Peyer's patch (tissue), 4 donors: Measurements from ENCODE around the gene WRNIP1. TPM values are rescaled to one million over a fixed set of nuclear protein-coding genes. Genes with fewer than 3 reads are reported as not detected.

Source experiments
- DNase-seq, 3 donors: peaks; one replicate each; pipeline ENCODE4 v3.0.0-alpha.2; 2017 to 2019
- H3K27ac ChIP-seq, 4 donors: fragments of 200-600 bp; sonication (generic); one replicate each; pipeline ENCODE4 v1.5.1; 2016 to 2019
- H3K27me3 ChIP-seq, 2 donors: fragments of 200-600 bp; sonication (generic); one replicate each; pipeline ENCODE4 v1.5.1; 2019
- H3K36me3 ChIP-seq, 3 donors: fragments of 200-600 bp; sonication (generic); one replicate each; pipeline ENCODE4 v1.5.1; 2016 to 2019
- H3K4me1 ChIP-seq, 4 donors: fragments of 200-600 bp; sonication (generic); one replicate each; pipeline ENCODE4 v1.5.1; 2016 to 2019
- H3K4me3 ChIP-seq, 4 donors: fragments of 200-600 bp; sonication (generic); 1 replicate in 3 of 4; 2 replicates in 1 of 4; pipeline ENCODE4 v1.5.1; 2016 to 2019; ENCODE audit warnings: mild to moderate bottlenecking in 1 of 4
- H3K9me3 ChIP-seq, 4 donors: fragments of 200-600 bp; sonication (generic); one replicate each; pipeline ENCODE4 v1.5.1; 2016 to 2019; ENCODE audit warnings: mild to moderate bottlenecking in 1 of 4
- POLR2A ChIP-seq, 2 donors: fragments of 450-650 bp; IDR thresholded peaks; one replicate each; pipeline ENCODE4 v1.5.1; 2017; ENCODE audit warnings: antibody characterized with exemption in 2 of 2, mild to moderate bottlenecking in 2 of 2, moderate library complexity in 2 of 2
- total RNA-seq, 4 donors: library from RNA; depleted of rRNA; stranded (reverse); fragments of >200 nt; gene quantifications; one replicate each; pipeline ENCODE4 v1.1.0, GENCODE V29; 2016
- TF ChIP-seq, protein P1 (sequence below), 6 experiments: fragments of 450-650 bp in 4 of 6; fragments of 200-600 bp in 2 of 6; sonication (generic) in 1 of 6; IDR thresholded peaks; one replicate each; pipeline ENCODE4 v1.5.1; 2017 to 2019; ENCODE audit warnings: antibody characterized with exemption in 6 of 6, mild to moderate bottlenecking in 3 of 6, moderate library complexity in 1 of 6

WRNIP1 gene
- total RNA-seq, 4 donors from 2014 or later, result 34.7 to 48.2 (median 39.6) TPM

DNA sequence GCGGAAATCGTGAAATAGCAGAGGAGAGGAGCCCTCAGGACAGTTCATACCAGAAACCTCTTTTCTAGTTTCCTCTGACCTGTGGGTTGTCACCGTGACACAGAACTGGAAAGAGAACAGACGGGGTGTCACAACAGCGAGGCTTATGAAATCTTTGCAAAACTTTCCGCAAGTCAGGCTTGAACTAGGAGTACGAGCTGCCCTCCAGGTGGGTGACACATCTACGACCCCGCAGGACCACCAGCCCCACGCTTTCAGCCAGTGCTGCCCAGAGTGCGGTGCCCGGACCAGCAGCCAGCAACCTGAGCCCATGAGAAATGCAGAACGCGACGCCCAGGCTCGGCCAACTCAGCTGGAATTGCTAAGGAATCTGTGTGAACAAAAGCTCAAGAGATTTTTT is 30.8 kb downstream of the WRNIP1 start:
- Histone ChIP-seq H3K9me3 (no peaks in the 10 kb centered on the region), H3K4me3 (no peak overlapping the region), H3K4me1 (peaks cover 0 to 13% (median 0%) of the 10 kb centered on the region in 4 donors), H3K36me3 (no peaks in the 10 kb centered on the region), H3K27me3 (no peaks in the 10 kb centered on the region), H3K27ac (no peak overlapping the region)
- no peak for TF ChIP-seq POLR2A (IDR thresholded peaks at IDR 0.05)
- TF ChIP-seq, protein P1, sequence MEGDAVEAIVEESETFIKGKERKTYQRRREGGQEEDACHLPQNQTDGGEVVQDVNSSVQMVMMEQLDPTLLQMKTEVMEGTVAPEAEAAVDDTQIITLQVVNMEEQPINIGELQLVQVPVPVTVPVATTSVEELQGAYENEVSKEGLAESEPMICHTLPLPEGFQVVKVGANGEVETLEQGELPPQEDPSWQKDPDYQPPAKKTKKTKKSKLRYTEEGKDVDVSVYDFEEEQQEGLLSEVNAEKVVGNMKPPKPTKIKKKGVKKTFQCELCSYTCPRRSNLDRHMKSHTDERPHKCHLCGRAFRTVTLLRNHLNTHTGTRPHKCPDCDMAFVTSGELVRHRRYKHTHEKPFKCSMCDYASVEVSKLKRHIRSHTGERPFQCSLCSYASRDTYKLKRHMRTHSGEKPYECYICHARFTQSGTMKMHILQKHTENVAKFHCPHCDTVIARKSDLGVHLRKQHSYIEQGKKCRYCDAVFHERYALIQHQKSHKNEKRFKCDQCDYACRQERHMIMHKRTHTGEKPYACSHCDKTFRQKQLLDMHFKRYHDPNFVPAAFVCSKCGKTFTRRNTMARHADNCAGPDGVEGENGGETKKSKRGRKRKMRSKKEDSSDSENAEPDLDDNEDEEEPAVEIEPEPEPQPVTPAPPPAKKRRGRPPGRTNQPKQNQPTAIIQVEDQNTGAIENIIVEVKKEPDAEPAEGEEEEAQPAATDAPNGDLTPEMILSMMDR (IDR thresholded peaks at IDR 0.05), result no peak
- DNase-seq, result no peak

GRCh38 chr6:2796861-2797260 is 31.7 kb downstream of the WRNIP1 start:
- Histone ChIP-seq H3K9me3 (no peaks in the 10 kb centered on the region), H3K36me3 (no peaks in the 10 kb centered on the region), H3K4me3 (no peak overlapping the region), H3K27ac (peak overlapping the region in 1 of 4 donors; percentile 12), H3K4me1 (peaks cover 0 to 13% (median 0%) of the 10 kb centered on the region in 4 donors), H3K27me3 (no peaks in the 10 kb centered on the region)
- DNase-seq, result no peak
- TF ChIP-seq, protein P1 (IDR thresholded peaks at IDR 0.05), result no peak
- no peak for TF ChIP-seq POLR2A (IDR thresholded peaks at IDR 0.05)

GRCh38 chr6:2797564-2798031 is 32.4 kb downstream of the WRNIP1 start:
- peaks cover 0 to 13% (median 0%) of the 10 kb centered on the region in 4 donors for H3K4me1 ChIP-seq

GRCh38 chr6:2798586-2799134 is 33.5 kb downstream of the WRNIP1 start:
- TF ChIP-seq POLR2A (IDR thresholded peaks at IDR 0.05), result no peak
- TF ChIP-seq, protein P1 (IDR thresholded peaks at IDR 0.05), result no peak
- no peak overlapping the region for H3K4me3 ChIP-seq
- H3K36me3 ChIP-seq, result no peaks in the 10 kb centered on the region
- DNase-seq, result no peak
- peaks cover 0 to 7% (median 0%) of the 10 kb centered on the region in 4 donors for H3K4me1 ChIP-seq
- H3K9me3 ChIP-seq, result no peaks in the 10 kb centered on the region
- H3K27me3 ChIP-seq, result no peaks in the 10 kb centered on the region
- no peak overlapping the region for H3K27ac ChIP-seq

More at GRCh38 chr6:2797564-2798031, 32.4 kb downstream of the WRNIP1 start:
- peak overlapping the region in 1 of 4 donors; percentile 12 for H3K27ac ChIP-seq
- no peaks in the 10 kb centered on the region for H3K27me3 ChIP-seq
- no peaks in the 10 kb centered on the region for H3K36me3 ChIP-seq
- no peaks in the 10 kb centered on the region for H3K9me3 ChIP-seq
- TF ChIP-seq, protein P1 (IDR thresholded peaks at IDR 0.05), result no peak
- TF ChIP-seq POLR2A (IDR thresholded peaks at IDR 0.05), result no peak
- H3K4me3 ChIP-seq, result no peak overlapping the region
- DNase-seq, result no peak

DNA sequence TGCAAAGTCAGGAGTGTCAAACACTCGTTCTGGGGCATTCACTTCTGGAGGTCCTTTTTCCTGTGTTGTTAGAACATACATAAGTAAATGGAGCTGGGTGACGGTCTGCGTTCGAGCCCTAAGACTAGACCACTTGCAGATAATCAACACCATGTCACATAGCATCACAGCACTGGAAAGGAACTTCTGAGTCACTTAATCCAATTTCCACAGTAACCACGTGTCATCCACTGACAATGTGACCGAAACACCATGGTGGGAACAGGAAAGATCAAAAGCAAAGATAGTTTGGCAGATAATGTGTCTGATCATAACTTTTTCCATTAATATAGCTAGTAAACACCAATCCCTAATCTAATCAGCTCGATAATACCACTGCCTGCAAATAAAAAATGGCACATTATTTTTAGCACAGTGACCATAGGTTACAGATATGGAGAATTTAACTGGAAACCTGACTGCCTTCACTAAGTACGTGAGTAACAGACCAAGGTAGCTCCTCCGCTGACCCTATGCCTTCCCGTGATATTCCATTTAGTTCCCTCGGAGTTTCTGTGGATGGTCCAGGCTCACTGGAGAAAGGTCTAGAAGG is 34.8 kb downstream of the WRNIP1 start:
- no peaks in the 10 kb centered on the region for H3K9me3 ChIP-seq
- TF ChIP-seq POLR2A (IDR thresholded peaks at IDR 0.05), result no peak
- TF ChIP-seq, protein P1 (IDR thresholded peaks at IDR 0.05), result no peak
- no peaks in the 10 kb centered on the region for H3K36me3 ChIP-seq
- peak overlapping the region in 1 of 4 donors; percentile 5 for H3K27ac ChIP-seq
- no peak for DNase-seq
- H3K4me1 ChIP-seq, result no peaks in the 10 kb centered on the region
- H3K4me3 ChIP-seq, result no peak overlapping the region
- no peaks in the 10 kb centered on the region for H3K27me3 ChIP-seq
